Trophoblast cell (in vitro differentiated cells and primary cell): ENCODE data around the gene ACSL1.

Experiments
- DNase-seq, 2 donors: peaks; one replicate each; pipeline ENCODE4 v3.0.0-alpha.2; 2016
- H2AFZ ChIP-seq: 2 replicates; pipeline ENCODE4 v1.6.1; 2013; ENCODE audit warnings: low read length, moderate library complexity, mild to moderate bottlenecking; ENCODE audit not compliant: insufficient read depth, poor library complexity
- H2AK5ac ChIP-seq: 2 replicates; pipeline ENCODE4 v1.6.1; 2013; ENCODE audit warnings: mild to moderate bottlenecking, low read length
- H2BK120ac ChIP-seq: 2 replicates; pipeline ENCODE4 v1.6.1; 2013; ENCODE audit warnings: low read length, mild to moderate bottlenecking, moderate library complexity; ENCODE audit not compliant: insufficient read depth, poor library complexity
- H2BK12ac ChIP-seq: 2 replicates; pipeline ENCODE4 v1.6.1; 2013; ENCODE audit warnings: mild to moderate bottlenecking, low read length, moderate library complexity
- H2BK5ac ChIP-seq: 2 replicates; pipeline ENCODE4 v1.6.1; 2013; ENCODE audit warnings: low read length, low read depth, moderate library complexity, mild to moderate bottlenecking; ENCODE audit not compliant: poor library complexity
- H3K14ac ChIP-seq: 2 replicates; pipeline ENCODE4 v1.6.1; 2013; ENCODE audit warnings: mild to moderate bottlenecking, low read length
- H3K18ac ChIP-seq: 2 replicates; pipeline ENCODE4 v1.6.1; 2013; ENCODE audit warnings: mild to moderate bottlenecking, low read length
- H3K23ac ChIP-seq: 2 replicates; pipeline ENCODE4 v1.6.1; 2013; ENCODE audit warnings: low read length
- H3K27ac ChIP-seq: 2 replicates; pipeline ENCODE4 v1.5.1; 2013; ENCODE audit warnings: low read depth, mild to moderate bottlenecking, inconsistent platforms, low read length, moderate library complexity
- H3K27me3 ChIP-seq: 2 replicates; pipeline ENCODE4 v1.6.1; 2013; ENCODE audit warnings: inconsistent platforms, mild to moderate bottlenecking, low read length, moderate library complexity; ENCODE audit not compliant: insufficient read depth
- H3K36me3 ChIP-seq, 2 experiments: 1 replicate in 1 of 2; 2 replicates in 1 of 2; pipeline ENCODE4 v1.6.1; 2013; ENCODE audit warnings: low read length in 2 of 2, mild to moderate bottlenecking in 2 of 2, moderate library complexity in 1 of 2; ENCODE audit not compliant: insufficient read depth in 2 of 2, control insufficient read depth in 1 of 2
- H3K4ac ChIP-seq: 2 replicates; pipeline ENCODE4 v1.6.1; 2013; ENCODE audit warnings: low read depth, mild to moderate bottlenecking, low read length, moderate library complexity
- H3K4me1 ChIP-seq, 2 experiments: 1 replicate in 1 of 2; 2 replicates in 1 of 2; pipeline ENCODE4 v1.6.1; 2013; ENCODE audit warnings: low read length in 2 of 2, mild to moderate bottlenecking in 2 of 2, moderate library complexity in 1 of 2; ENCODE audit not compliant: insufficient read depth in 2 of 2, control insufficient read depth in 1 of 2
- H3K4me2 ChIP-seq: 2 replicates; pipeline ENCODE4 v1.6.1; 2013; ENCODE audit warnings: inconsistent platforms, mild to moderate bottlenecking, low read length, moderate library complexity
- H3K4me3 ChIP-seq: 2 replicates; pipeline ENCODE4 v1.5.1; 2013; ENCODE audit warnings: mild to moderate bottlenecking, low read depth, low read length, inconsistent platforms
- H3K79me1 ChIP-seq: one replicate; pipeline ENCODE4 v1.6.1; 2013; ENCODE audit warnings: low read length
- H3K79me2 ChIP-seq: 2 replicates; pipeline ENCODE4 v1.6.1; 2013; ENCODE audit warnings: low read length, mild to moderate bottlenecking; ENCODE audit not compliant: control insufficient read depth, insufficient read depth, poor library complexity
- H3K9ac ChIP-seq: 2 replicates; pipeline ENCODE4 v1.6.1; 2013; ENCODE audit warnings: mild to moderate bottlenecking, low read length
- H3K9me3 ChIP-seq: 2 replicates; pipeline ENCODE4 v1.6.1; 2013; ENCODE audit warnings: low read depth, mild to moderate bottlenecking, control low read depth, inconsistent platforms, low read length; ENCODE audit not compliant: insufficient read depth
- H4K12ac ChIP-seq: 2 replicates; pipeline ENCODE4 v1.6.1; 2013; ENCODE audit warnings: low read depth, mild to moderate bottlenecking, low read length, moderate library complexity
- H4K8ac ChIP-seq: 2 replicates; pipeline ENCODE4 v1.6.1; 2013; ENCODE audit warnings: low read depth, mild to moderate bottlenecking, low read length, moderate library complexity
- H4K91ac ChIP-seq: one replicate; pipeline ENCODE4 v1.6.1; 2013; ENCODE audit warnings: low read depth, mild to moderate bottlenecking, low read length, moderate library complexity
- WGBS: extraction: QIAGEN DNeasy Blood & Tissue Kit; methylation state at CpG from one replicate; pipeline ENCODE4 v1.1.7; 2013; ENCODE audit warnings: missing lambda C conversion rate; ENCODE audit not compliant: insufficient read length, insufficient coverage; ENCODE audit errors: extremely low coverage; 5-methylcytosine and 5-hydroxymethylcytosine counted together

The ACSL1 gene

DNA sequence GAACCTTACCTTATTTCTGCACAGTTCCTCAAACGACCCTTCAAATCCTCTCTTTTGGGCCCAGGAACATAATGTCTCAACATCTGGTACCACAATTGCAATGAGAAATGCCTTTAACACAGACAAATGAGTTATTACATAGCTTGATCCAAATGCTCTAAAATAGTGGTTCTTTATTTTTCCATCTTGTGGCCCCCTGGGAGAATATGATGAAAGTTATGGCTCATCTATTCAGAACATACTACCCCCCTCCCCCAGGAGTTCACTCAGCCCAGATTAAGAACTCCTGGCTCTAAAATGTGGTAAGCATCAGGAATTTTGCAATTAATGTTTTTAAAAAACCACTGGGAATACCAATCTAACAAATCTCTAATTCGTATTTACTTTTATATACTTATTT, 68.0 kb downstream of the ACSL1 start:
- no peak overlapping the region for H2BK5ac ChIP-seq
- no peak overlapping the region for H3K4me3 ChIP-seq
- no peak overlapping the region for H2BK12ac ChIP-seq
- 100% methylated on average over 1 of the region's 2 CpGs for WGBS
- H3K18ac ChIP-seq, result no peak overlapping the region
- no peak for DNase-seq
- no peak overlapping the region for H4K8ac ChIP-seq
- no peak overlapping the region for H2BK120ac ChIP-seq
- no peaks in the 10 kb centered on the region for H3K79me2 ChIP-seq
- no peak overlapping the region for H3K27ac ChIP-seq
- H3K4me1 ChIP-seq, result peaks cover 6% of the 10 kb centered on the region in 2 experiments
- H2AK5ac ChIP-seq, result no peak overlapping the region
- no peaks in the 10 kb centered on the region for H3K36me3 ChIP-seq
- no peak overlapping the region for H3K4me2 ChIP-seq
- H3K79me1 ChIP-seq, result no peaks in the 10 kb centered on the region
- H4K91ac ChIP-seq, result no peak overlapping the region
- no peaks in the 10 kb centered on the region for H3K27me3 ChIP-seq
- H3K9ac ChIP-seq, result no peak overlapping the region
- H2AFZ ChIP-seq, result no peak overlapping the region
- no peak overlapping the region for H3K23ac ChIP-seq
- no peak overlapping the region for H3K4ac ChIP-seq
- no peaks in the 10 kb centered on the region for H3K9me3 ChIP-seq
- H3K14ac ChIP-seq, result no peak overlapping the region
- no peak overlapping the region for H4K12ac ChIP-seq

DNA sequence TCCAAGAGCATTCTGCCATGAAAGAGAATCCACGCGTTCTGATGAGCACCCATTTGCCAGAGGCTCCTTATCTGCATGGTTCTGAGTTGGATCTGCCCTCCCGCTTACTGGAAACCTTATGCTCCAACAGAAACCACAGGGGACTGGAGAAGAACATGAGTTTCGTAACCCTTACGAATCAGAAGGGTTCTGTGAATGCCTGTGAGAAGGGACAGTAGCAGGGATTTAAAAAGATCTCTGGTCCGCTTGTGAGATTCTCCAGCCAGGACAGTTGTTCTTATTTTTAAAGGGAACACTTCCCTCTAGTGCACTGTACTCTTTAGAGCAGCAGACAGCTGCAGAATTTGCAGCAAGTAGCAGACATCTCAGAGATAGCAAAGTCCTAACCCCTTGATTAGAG, 69.4 kb downstream of the ACSL1 start:
- Histone ChIP-seq H4K12ac (no peak overlapping the region), H3K23ac (no peak overlapping the region), H3K4me1 (peaks cover 7 to 8% of the 10 kb centered on the region in 2 experiments), H3K36me3 (no peaks in the 10 kb centered on the region), H3K4me3 (no peak overlapping the region), H3K27ac (no peak overlapping the region), H2BK5ac (no peak overlapping the region), H2BK120ac (no peak overlapping the region), H3K18ac (no peak overlapping the region), H3K4ac (no peak overlapping the region), H3K79me2 (no peaks in the 10 kb centered on the region), H4K8ac (no peak overlapping the region), H2BK12ac (no peak overlapping the region), H3K79me1 (no peaks in the 10 kb centered on the region), H3K9ac (no peak overlapping the region), H2AFZ (no peak overlapping the region), H3K27me3 (no peaks in the 10 kb centered on the region), H3K9me3 (no peaks in the 10 kb centered on the region), H3K4me2 (no peak overlapping the region), H2AK5ac (no peak overlapping the region), H3K14ac (no peak overlapping the region), H4K91ac (no peak overlapping the region)
- no CpG with 5 or more reads among the region's 6 CpGs for WGBS
- no peak for DNase-seq

DNA sequence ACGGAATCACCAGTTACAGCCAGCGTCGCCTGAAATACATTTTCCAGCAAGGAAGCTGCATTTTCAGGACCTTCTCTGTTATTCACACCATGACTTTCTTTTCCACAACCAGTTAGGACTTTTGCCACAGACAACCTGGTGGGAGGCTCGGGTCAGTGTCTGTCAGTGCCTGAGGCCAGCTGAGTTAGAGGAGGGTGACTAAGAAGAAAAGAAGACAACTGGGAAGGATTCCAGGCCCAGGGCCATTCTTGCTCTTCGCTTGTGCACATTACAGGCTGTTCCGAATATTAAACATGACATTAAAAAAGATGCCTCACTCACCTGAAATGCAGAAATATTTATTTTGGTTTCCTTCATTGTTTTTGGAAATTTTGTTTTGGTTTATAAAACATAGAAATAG, 70.5 kb downstream of the ACSL1 start:
- Histone ChIP-seq H3K79me1 (peaks cover 4% of the 10 kb centered on the region), H3K9me3 (no peaks in the 10 kb centered on the region)
- WGBS, result no CpG with 5 or more reads among the region's 6 CpGs

DNA sequence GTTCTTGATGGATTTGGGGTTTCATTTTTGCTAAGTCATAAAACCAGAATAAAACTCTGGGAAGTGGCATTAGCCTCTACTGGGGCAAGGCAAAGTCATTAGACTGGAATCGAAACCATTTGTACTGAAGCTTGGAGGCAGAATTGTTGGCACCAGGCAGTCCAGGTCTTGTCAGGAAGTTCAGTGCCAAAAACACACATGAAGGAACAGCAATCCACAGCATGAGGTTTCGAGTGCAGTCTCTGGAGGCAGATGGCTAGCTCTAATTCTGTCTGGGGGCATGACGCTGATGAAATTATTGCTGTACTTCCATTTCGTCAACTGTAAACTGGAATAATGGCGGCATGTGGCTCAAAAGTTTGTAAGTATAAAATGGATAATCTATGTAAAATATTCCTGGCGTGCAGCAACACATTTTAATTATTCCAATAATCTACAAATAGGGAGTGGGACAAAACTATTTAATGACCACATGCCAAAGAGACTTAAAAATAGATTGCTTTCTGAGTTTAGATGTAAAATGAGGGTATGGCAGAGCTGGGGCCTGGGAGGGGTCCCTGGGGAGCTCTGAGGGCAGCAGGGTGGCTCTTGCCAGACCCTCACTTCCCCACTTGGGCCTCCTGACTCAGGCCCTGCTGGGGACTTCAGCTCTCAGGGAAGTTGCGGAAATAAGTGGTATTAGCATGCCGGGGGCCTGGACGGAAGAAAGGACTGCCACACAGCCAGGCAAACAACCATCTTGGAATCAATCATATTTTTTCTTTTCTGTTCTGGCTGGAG, 73.1 kb downstream of the ACSL1 start:
- no CpG with 5 or more reads among the region's 9 CpGs for WGBS
- H4K8ac ChIP-seq, result no peak overlapping the region
- peaks cover 1% of the 10 kb centered on the region for H3K79me2 ChIP-seq
- no peak for DNase-seq
- no peak overlapping the region for H3K27ac ChIP-seq
- no peaks in the 10 kb centered on the region for H3K27me3 ChIP-seq
- H2AK5ac ChIP-seq, result no peak overlapping the region
- H2BK120ac ChIP-seq, result peak overlapping the region; percentile 27
- H4K91ac ChIP-seq, result peak overlapping the region; percentile 3
- no peak overlapping the region for H3K4me3 ChIP-seq
- H3K14ac ChIP-seq, result no peak overlapping the region
- peaks cover 13% of the 10 kb centered on the region for H3K79me1 ChIP-seq
- H3K18ac ChIP-seq, result no peak overlapping the region
- no peak overlapping the region for H3K4ac ChIP-seq
- no peaks in the 10 kb centered on the region for H3K9me3 ChIP-seq
- peaks cover 26 to 32% of the 10 kb centered on the region in 2 experiments for H3K4me1 ChIP-seq
- peak overlapping the region; percentile 36 for H2BK12ac ChIP-seq
- H3K4me2 ChIP-seq, result no peak overlapping the region
- H2BK5ac ChIP-seq, result peak overlapping the region; percentile 9
- H3K9ac ChIP-seq, result no peak overlapping the region
- H3K23ac ChIP-seq, result no peak overlapping the region
- H4K12ac ChIP-seq, result no peak overlapping the region
- H3K36me3 ChIP-seq, result no peaks in the 10 kb centered on the region
- H2AFZ ChIP-seq, result no peak overlapping the region

More for the DNA sequence above, 70.5 kb downstream of the ACSL1 start:
- H2BK12ac ChIP-seq, result no peak overlapping the region
- no peak overlapping the region for H3K9ac ChIP-seq
- H3K4me2 ChIP-seq, result no peak overlapping the region
- no peak overlapping the region for H4K91ac ChIP-seq
- H3K4ac ChIP-seq, result no peak overlapping the region
- H4K8ac ChIP-seq, result no peak overlapping the region
- H3K79me2 ChIP-seq, result no peaks in the 10 kb centered on the region
- no peak overlapping the region for H3K4me3 ChIP-seq
- H2AFZ ChIP-seq, result no peak overlapping the region
- H3K18ac ChIP-seq, result no peak overlapping the region
- no peak overlapping the region for H2BK120ac ChIP-seq
- peak overlapping the region; percentile 65 for H3K27ac ChIP-seq
- no peak overlapping the region for H3K23ac ChIP-seq
- no peak overlapping the region for H4K12ac ChIP-seq
- no peak overlapping the region for H2AK5ac ChIP-seq
- peaks cover 17 to 18% of the 10 kb centered on the region in 2 experiments for H3K4me1 ChIP-seq
- H2BK5ac ChIP-seq, result no peak overlapping the region
- H3K14ac ChIP-seq, result no peak overlapping the region
- no peaks in the 10 kb centered on the region for H3K36me3 ChIP-seq
- peak; percentile 52 to 54 for DNase-seq
- H3K27me3 ChIP-seq, result no peaks in the 10 kb centered on the region
